DND-41 (cell line): ENCODE measurements around the gene BPIFB6.

ENCODE experiments used
- ATAC-seq: fragments of 200-7000 bp; cut with Tn5 transposase; 3 replicates; pipeline ENCODE4 v1.9.1; 2021; ENCODE audit warnings: low read depth; ENCODE audit not compliant: insufficient read depth
- DNase-seq: peaks from one replicate; pipeline ENCODE4 v3.0.0-alpha.2; 2020
- H2AFZ ChIP-seq: 2 replicates; pipeline ENCODE4 v1.6.0; 2012; ENCODE audit warnings: low read depth, low read length
- H3K27ac ChIP-seq: 2 replicates; pipeline ENCODE4 v1.5.1; 2012; ENCODE audit warnings: low read length, inconsistent platforms
- H3K27me3 ChIP-seq: fragments of 200-600 bp; sonication (generic); 2 replicates; pipeline ENCODE4 v1.6.0; 2012; ENCODE audit warnings: low read length, mild to moderate bottlenecking, inconsistent platforms; ENCODE audit not compliant: insufficient read depth, poor library complexity
- H3K36me3 ChIP-seq: 2 replicates; pipeline ENCODE4 v1.5.1; 2012; ENCODE audit warnings: low read length, inconsistent platforms; ENCODE audit not compliant: insufficient read depth
- H3K4me1 ChIP-seq: 2 replicates; pipeline ENCODE4 v1.5.1; 2012; ENCODE audit warnings: mild to moderate bottlenecking, low read length; ENCODE audit not compliant: insufficient read depth
- H3K4me2 ChIP-seq: 2 replicates; pipeline ENCODE4 v1.6.0; 2012; ENCODE audit warnings: mild to moderate bottlenecking, moderate library complexity, low read length, inconsistent platforms; ENCODE audit not compliant: insufficient read depth
- H3K4me3 ChIP-seq, 2 experiments: fragments of 200-600 bp in 1 of 2; shearing (Covaris generic) in 1 of 2; 2 replicates each; pipeline ENCODE4 v1.5.1; 2012 to 2016; ENCODE audit warnings: inconsistent platforms in 2 of 2, low read length in 2 of 2, mild to moderate bottlenecking in 2 of 2, low read depth in 1 of 2, moderate library complexity in 1 of 2
- H3K79me2 ChIP-seq: 2 replicates; pipeline ENCODE4 v1.6.0; 2012; ENCODE audit warnings: low read length, inconsistent platforms; ENCODE audit not compliant: insufficient read depth
- H3K9ac ChIP-seq: 2 replicates; pipeline ENCODE4 v1.6.0; 2012; ENCODE audit warnings: low read depth, mild to moderate bottlenecking, inconsistent platforms, low read length, moderate library complexity
- H3K9me3 ChIP-seq: 2 replicates; pipeline ENCODE4 v1.5.1; 2012; ENCODE audit warnings: low read length, moderate library complexity, mild to moderate bottlenecking, inconsistent platforms; ENCODE audit not compliant: insufficient read depth, severe bottlenecking
- H4K20me1 ChIP-seq: 2 replicates; pipeline ENCODE4 v1.6.0; 2012; ENCODE audit warnings: low read length; ENCODE audit not compliant: insufficient read depth
- CTCF ChIP-seq: IDR thresholded peaks from 2 replicates; pipeline ENCODE4 v1.5.1; 2012; ENCODE audit warnings: borderline replicate concordance, low read length, moderate library complexity, mild to moderate bottlenecking; ENCODE audit not compliant: poor library complexity, severe bottlenecking; ENCODE audit errors: extremely low read depth
- EZH2 ChIP-seq: IDR thresholded peaks from 3 replicates; pipeline ENCODE4 v1.6.1; 2012; ENCODE audit warnings: borderline replicate concordance, low read depth, mild to moderate bottlenecking, moderate library complexity, low read length, inconsistent platforms; ENCODE audit not compliant: severe bottlenecking

The BPIFB6 gene

GRCh38 chr20:33051333-33051732 lies 19.9 kb downstream of the BPIFB6 start:
- no peaks in the 10 kb centered on the region for H3K27me3 ChIP-seq
- H3K79me2 ChIP-seq = no peaks in the 10 kb centered on the region
- H3K9me3 ChIP-seq = peaks cover 3% of the 10 kb centered on the region
- H3K36me3 ChIP-seq = no peaks in the 10 kb centered on the region
- no peaks in the 10 kb centered on the region for H4K20me1 ChIP-seq
- TF ChIP-seq CTCF (no peak), EZH2 (no peak)
- DNase-seq (no peak), ATAC-seq (no peak)
- no peak overlapping the region for H3K4me3 ChIP-seq
- no peaks in the 10 kb centered on the region for H3K4me1 ChIP-seq
- no peak overlapping the region for H2AFZ ChIP-seq
- H3K9ac ChIP-seq = no peak overlapping the region
- H3K27ac ChIP-seq = no peak overlapping the region
- no peak overlapping the region for H3K4me2 ChIP-seq

DNA sequence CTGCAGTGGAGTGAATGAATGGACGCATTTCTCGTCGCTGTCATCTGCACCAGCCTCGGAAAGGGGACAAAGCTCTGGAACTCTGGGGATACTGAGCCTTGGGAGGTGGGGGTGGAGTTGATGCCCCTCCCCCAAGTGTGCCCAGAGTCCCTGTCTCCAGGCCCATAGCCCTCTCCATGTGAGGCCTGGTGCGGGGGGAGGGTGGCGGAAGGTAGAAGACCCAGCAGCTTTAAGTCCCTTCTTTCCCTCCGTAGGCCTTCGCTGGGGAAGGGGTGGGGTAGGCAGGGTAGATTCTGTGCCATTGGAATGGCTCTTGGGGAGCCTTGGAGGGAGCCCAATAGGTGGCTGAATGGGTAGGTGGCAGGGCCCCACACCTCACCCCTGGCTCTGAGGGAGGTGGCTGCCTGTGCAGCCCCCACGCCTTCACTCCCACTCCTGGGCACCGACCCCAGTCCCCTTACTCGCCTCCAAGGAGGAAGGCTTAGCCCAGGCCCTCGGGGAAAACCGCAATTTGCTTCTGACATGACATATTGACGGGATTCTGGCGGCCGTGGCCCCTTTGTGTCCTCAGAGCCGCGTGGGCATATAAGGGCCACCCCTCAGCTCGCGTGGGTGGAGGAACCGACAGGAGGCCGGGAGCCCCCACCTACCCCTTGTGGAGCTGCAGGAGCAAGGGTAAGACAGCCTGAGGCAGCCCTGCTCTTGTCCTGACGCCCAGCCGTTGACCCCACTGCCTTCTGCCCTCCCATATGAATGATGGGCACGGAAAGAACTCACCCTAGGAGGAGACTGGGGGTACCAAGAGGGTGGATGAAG lies 22.1 kb downstream of the BPIFB6 start, which contains the start of gene BPIFB3:
Gene BPIFB3 (plus strand): TSS at position 613 of the 816 bp plus-strand sequence. CDS start 1,533 bp downstream, outside the sequence.
- H3K9ac ChIP-seq = no peak within 1 kb of the TSS
- no peaks in the 10 kb centered on the region for H3K4me1 ChIP-seq
- TF ChIP-seq EZH2 = no peak
- TF ChIP-seq CTCF = no peak
- no peaks in the 10 kb centered on the region for H3K79me2 ChIP-seq
- H3K9me3 ChIP-seq = no peaks in the 10 kb centered on the region
- DNase-seq (no peak), ATAC-seq (no peak)
- H3K36me3 ChIP-seq = no peaks in the 10 kb centered on the region
- no peak within 1 kb of the TSS for H3K4me3 ChIP-seq
- no peak within 1 kb of the TSS for H3K4me2 ChIP-seq
- no peak within 1 kb of the TSS for H3K27ac ChIP-seq
- H3K27me3 ChIP-seq = no peaks in the 10 kb centered on the region
- H4K20me1 ChIP-seq = no peaks in the 10 kb centered on the region
- no peak within 1 kb of the TSS for H2AFZ ChIP-seq

- no peak overlapping the region for H3K4me2 ChIP-seq
- ATAC-seq = no peak
- no peak for DNase-seq
- no peak overlapping the region for H3K4me3 ChIP-seq
- no peaks in the 10 kb centered on the region for H3K36me3 ChIP-seq
- H3K27me3 ChIP-seq = no peaks in the 10 kb centered on the region
- H2AFZ ChIP-seq = no peak overlapping the region
- H3K4me1 ChIP-seq = no peaks in the 10 kb centered on the region
- H4K20me1 ChIP-seq = no peaks in the 10 kb centered on the region
- TF ChIP-seq CTCF = no peak
- TF ChIP-seq EZH2 = no peak
- no peaks in the 10 kb centered on the region for H3K9me3 ChIP-seq
- no peak overlapping the region for H3K9ac ChIP-seq
- H3K27ac ChIP-seq = no peak overlapping the region
- no peaks in the 10 kb centered on the region for H3K79me2 ChIP-seq
These were observed 22.9 kb downstream of the BPIFB6 start for GRCh38 chr20:33054381-33054780.
